Fibroblast of skin of back (primary cell): ENCODE data around the gene DDX42.
"Not testable (repeated sequence)": the region's sequence is repeated elsewhere in the genome, so short reads cannot be mapped to it uniquely, and the experiment has no call there.

Source experiments
- DNase-seq: peaks from one replicate; pipeline ENCODE4 v3.0.0-alpha.2; 2013

The DDX42 gene

DNA sequence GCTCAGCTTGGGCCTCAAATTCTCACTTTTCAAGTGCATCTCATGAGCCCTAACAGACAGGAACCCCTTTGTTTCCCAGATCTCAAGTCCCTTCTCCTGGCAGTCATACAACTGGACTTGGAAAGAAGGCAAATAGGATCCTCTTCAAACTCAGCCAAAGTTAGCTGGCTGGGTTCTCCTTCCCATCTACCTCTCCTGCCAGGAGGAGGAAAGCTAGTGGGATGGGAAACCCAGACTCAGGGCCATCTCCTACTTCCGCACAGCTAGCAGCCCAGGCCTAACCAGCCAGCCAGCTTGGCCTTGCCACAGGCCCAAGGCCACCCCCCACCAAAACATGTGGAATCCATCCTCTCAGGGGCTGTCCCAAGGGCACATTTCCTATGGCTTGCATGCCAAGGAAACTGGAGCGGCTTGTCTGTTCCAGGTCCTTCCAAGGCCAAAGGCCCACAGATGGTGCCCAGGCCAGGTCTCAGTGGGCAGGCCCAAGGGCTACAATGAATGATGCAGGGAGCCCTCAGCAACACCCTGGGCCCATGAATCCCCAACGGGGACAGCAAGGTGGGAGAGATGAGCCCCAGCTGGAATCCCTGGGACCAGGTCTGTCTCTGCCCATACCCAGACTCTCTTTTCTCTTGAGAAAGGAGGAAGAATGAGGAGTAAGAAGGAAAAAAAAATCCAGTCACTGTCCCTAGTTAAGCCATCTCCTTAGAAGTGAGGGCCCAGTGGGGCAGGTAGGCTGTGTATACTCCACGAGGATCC is 66.8 kb downstream of the DDX42 start:
- no peak for DNase-seq

DNA sequence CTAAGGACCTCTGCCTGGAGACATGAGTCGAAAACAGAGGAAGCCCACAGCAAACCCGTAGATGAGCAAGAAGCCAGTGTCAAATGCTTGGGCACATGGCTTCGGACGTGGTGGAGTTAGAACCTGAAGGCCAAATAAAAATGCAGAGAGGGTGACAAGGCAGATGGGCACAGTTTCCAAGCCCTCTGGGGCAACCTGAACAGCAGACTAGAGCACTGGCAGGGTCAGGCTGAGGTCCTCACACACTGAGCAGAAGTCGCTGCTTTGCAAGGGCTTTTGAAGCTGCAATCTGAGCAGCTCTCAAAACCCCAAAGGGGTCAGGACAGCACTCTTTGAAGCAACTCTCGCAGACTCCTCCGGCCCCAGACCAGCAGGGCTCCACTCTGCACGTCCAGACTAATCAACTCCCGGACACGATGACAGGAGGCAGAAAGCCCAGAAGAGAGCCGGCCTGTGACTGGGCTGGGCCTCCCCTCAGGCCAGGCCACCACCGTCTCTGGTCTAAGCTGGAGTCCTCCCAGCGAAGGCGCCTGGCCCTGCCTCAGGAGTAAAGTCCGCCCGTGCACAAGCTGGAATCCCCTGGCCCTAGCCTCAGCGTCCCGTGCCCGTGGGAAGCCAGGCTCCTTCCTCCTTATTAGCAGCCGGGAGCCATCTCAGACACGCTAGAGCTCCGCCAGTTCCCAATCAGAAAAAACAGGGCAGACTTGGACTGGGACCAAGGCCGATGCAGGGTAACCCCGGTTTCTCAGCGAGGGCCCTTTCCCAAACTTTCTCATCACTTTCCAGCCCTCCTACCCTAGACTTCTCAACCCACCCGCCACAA is 67.6 kb downstream of the DDX42 start:
- DNase-seq = peak; percentile 50

- no peak for DNase-seq
Observed at GRCh38 chr17:63842173-63842539, 68.2 kb downstream of the DDX42 start.

DNA sequence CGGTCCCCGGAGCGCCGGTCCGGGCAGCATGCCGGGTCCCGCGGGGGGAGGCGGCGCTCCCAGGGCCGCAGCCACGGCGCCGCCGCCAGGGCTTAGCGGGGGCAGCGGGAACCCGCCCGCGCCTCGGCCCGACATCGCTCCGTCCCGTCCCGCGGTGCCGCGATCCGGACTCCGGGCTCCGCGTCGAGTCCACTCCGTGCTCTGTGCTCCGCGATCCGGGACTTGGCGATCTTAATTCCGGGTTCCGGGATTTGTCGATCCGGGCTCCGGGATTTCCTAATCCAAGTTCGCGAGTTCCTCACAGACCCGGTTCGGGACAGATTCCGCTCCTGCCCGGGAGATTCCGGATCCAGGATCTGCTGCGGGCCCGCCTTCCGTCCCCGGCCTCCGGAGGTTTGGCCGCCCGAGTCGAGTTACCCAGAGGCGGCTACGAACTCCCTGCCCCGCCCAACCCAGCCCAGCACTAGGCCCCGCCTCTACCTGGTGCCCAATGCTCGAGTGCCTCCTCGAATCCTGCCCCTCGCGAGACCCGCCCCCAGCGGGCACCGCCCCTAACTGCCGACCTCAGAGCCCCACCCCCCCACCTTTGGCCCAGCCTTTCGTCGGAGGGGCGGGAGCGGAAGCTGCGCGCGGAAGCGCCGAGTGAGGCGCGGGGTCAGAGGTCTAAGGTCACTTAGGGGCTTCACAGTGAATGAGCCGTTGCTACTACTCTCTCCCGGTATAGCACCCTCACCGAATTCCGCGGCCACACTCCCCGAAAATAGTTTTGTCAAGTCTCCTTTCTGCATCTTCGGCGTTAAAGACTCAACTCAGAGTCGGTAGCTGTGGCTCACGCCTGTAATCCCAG is 68.8 kb downstream of the DDX42 start, which contains the start of gene SMARCD2:
SMARCD2 (minus strand) TSS at position 146 of the 847 bp plus-strand sequence; CDS start at position 135, 11 bp downstream.
- peak; percentile 98 for DNase-seq

GRCh38 chr17:63843387-63843888 is 69.5 kb downstream of the DDX42 start:
- DNase-seq = peak; percentile 53

DNA sequence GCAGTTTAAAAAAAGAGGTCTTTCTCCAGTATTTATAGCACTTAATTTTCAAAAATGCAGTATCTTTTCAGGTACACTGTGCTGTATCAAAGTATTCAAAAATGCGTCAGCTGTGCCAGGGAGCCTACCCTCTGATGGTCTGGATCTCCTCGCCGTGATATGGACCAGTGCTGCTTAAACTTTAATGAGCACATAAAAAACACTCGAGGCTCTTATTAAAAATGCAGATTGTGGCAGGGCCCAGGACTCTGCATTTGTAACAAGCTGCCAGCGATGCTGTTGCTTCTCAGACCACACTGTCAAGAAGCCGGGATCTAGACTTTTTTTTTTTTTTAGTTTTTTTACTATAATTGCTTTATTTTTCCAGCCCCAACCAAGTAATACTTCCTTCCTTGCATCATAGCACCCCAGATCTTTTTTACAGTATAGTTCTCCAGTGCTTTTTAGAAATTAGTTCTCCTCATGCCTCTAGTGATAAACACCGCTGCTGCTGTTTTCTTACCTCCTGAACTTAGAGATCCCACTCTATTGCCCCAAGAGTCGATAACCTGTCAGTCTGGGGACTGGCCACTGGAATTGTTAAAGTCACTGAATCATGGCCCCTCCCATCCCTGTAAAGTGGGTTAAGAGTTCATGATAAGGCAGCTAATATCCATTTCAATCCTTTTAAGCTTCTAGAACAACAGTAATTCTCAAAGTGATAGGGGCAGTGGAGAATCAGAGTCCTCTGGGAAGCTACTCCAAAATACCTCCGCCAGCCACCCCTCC is 70.1 kb downstream of the DDX42 start:
- DNase-seq = no peak

DNA sequence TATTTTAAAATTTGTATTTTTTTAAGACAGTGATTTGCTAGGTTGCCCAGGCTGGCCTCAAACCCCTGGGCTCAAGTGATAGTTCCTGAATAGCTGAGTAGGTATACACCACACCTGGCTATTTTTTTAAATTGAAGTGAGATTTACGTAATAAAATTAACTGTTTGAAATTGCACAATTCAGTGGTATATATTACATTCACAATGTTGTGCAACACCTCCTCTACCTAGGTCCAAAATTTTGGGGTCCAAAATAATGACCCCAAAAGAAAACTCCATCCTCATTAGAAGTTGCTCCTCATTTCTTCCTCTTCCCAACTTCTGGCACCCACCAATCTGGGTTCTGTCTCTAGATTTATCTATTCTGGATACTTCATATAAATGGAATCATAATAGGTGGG is 71.5 kb downstream of the DDX42 start:
- no peak for DNase-seq

DNA sequence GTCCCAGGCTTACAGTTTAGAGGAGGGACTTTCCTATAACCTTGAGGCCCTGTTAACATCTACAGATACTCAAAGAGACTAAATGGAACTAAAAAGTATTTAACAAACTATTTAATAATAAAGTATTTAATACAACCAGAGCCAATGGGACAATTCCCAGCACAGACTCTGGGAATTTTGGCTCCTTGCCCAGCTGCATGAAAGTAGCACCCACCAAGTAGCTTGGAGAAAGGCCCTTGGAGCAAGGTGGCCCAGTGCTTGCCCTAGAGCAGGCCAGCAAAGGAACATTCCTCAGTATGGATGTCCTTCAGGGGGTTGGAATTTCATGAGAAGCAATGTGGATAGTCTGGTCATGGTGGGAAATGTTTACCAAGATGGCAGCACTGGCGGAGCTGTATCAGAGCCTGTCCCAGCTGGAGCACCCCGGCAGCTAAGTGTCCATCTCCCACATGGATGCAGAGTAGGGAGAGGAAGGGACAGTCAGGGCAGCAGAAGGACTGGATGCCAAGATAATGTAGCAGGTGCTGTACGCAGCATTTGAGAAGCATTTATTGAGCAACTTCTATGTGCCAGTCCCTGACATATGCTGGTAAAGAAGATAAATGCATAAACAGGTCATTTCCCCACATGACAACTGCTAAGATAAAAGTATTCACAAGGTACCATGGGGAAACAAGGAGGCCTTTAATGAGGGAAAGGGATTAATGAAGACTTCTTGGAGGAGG is 73.7 kb downstream of the DDX42 start:
- DNase-seq = no peak

- DNase-seq = peak; percentile 88
Observed at GRCh38 chr17:63848834-63849689, 75.1 kb downstream of the DDX42 start.

DNA sequence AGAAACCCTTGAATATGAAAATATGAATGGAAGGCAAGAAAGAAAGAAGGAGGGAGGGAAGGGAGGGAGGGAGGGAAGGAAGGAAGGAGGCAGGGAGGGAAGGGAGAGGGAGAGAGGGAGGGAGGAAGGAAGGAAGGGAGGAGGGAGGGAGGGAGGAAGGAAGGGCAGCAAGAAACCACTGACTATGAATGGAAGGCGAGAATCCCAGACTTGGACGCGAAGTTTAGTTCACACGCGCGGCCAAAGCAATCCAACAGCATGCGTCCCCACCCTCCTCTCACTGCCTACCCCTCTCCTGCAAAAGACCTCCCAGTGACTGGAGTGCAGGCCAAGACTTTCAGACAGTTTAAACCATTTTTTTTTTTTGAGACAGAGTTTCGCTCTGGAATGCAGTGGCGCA is 76.4 kb downstream of the DDX42 start:
- no peak for DNase-seq

- no peak for DNase-seq
Observed at GRCh38 chr17:63853260-63853659, 79.3 kb downstream of the DDX42 start.

GRCh38 chr17:63854709-63855108 is 80.7 kb downstream of the DDX42 start:
- DNase-seq = no peak

DNA sequence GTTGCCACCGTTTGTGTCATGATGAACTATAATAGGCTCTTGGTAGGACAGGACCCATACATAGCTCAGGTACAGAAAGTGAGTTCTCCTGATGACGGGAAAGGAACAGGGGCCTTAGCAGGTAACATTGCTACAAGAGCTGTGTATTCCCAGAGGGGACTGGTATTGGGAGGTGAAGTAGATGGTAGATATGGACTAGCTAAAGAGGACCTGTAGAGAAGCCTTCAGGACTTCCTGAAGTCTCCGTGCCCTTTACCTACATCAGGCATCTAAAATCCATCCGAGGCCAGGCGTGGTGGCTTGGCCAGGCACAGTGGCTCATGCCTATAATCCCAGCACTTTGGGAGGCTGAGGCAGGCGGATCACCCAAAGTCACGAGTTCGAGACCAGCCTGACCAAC is 81.2 kb downstream of the DDX42 start:
- no peak for DNase-seq

DNA sequence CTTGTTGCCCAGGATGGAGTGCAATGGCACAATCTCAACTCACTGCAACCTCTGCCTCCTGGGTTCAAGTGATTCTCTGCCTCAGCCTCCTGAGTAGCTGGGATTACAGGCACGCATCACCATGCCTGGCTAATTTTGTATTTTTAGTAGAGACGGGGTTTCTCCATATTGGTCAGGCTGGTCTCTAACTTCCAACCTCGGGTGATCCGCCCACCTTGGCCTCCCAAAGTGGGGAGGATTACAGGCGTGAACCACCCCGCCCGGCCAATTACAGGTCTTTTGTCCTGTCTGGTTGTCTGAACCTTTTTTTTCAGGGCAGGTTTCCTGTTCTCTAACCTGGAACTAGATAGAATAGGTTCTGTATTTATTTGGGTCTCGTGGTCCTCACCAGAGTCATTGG is 82.5 kb downstream of the DDX42 start:
- not testable (repeated sequence) for DNase-seq

DNA sequence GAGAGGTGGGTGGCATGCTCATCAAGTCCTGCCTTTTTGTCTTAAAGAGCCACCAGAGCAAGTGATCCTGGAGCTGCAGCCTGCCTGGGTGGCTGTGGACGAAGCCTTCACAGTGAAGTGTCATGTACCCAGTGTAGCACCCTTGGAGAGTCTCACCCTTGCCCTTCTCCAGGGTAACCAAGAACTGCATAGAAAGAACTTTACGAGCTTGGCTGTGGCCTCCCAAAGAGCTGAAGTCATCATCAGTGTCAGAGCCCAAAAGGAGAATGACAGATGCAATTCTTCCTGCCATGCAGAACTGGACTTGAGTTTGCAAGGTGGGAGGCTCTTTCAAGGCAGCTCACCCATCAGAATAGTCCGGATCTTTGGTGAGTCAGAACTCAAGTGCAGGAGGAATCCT is 85.3 kb downstream of the DDX42 start:
- no peak for DNase-seq

DNA sequence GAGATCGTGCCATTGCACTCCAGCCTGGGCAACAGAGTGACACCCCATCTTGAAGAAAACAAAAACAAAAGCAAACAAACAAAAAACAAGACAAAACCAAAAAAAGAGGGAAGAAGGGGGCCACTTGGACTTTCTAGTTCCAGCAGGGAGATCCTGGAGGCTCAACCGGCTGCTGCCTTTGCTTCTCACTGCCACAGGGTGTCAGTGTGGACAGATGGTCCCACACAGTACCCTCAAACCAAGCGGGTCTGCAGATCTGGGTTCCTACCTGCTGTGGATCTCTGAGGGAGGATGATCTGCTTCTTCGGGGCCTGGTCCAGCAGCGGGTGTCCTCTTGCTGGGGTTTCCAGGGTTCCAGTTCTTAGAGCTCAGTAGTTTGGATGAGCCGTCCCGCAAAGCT is 92.7 kb downstream of the DDX42 start:
- DNase-seq = not testable (repeated sequence)
